GM21390 (cell line): ENCODE results near the gene HPDL.

Experiments used
- ATAC-seq: cut with Tn5 transposase; IDR thresholded peaks from one replicate; pipeline ENCODE4 v1.9.1; 2021; ENCODE audit not compliant: unreplicated experiment

HPDL gene

DNA sequence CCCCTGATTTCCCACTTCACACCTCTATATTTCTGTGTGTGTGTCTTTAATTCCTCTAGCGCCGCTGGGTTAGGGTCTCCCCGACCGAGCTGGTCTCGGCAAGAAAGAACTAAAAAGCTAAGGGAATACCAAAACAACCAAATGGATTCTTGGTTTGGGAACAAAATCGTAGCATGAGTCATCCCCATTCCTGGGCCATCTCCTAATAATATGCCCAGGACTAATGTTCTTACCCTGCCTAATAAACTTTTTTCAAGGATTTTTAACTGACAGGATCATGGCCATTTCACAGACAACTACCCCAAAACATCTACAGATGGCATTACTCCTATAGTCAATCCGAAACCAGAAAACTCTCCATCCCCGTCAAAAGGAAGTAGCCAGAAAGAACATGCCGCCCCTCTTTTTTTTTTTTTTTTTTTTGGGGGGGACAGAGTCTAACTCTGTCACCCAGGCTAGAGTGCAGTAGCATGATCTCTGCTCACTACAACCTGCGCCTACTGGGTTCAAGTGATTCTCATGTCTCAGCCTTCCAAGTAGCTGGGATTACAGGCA lies 4.1 kb upstream of the HPDL start:
- ATAC-seq, result no peak

DNA sequence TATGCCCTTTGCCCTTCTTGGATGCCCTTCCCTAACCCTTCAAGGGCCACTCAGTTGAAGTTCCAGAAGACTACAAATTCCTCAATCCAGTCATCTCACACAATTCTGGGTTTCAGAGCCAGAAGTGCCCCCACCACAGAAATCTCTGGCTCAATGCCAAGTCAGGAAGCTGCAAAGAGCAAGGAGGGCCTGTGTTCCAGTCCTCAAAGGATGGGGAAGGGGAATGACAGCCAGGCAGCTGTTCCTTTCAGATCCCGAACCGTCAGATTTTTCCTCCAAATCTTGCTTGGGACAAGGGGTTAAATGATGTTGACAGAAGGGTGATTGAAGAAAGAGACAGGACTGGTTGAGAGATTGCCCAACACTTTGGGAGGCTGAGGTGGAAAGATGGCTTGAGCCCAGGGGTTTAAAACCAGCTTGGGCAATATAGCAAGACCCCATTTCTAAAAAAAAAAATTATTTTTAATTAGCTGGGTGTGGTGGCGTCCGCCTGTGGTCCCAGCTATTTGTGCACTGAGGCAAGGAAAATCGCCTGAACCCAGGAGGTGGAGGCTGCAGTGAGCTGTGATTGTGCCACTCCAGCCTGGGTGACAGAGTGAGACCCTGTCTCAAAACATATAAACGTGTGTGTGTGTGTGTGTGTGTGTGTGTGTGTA lies 716 bp upstream of the HPDL start:
- ATAC-seq, result no peak

DNA sequence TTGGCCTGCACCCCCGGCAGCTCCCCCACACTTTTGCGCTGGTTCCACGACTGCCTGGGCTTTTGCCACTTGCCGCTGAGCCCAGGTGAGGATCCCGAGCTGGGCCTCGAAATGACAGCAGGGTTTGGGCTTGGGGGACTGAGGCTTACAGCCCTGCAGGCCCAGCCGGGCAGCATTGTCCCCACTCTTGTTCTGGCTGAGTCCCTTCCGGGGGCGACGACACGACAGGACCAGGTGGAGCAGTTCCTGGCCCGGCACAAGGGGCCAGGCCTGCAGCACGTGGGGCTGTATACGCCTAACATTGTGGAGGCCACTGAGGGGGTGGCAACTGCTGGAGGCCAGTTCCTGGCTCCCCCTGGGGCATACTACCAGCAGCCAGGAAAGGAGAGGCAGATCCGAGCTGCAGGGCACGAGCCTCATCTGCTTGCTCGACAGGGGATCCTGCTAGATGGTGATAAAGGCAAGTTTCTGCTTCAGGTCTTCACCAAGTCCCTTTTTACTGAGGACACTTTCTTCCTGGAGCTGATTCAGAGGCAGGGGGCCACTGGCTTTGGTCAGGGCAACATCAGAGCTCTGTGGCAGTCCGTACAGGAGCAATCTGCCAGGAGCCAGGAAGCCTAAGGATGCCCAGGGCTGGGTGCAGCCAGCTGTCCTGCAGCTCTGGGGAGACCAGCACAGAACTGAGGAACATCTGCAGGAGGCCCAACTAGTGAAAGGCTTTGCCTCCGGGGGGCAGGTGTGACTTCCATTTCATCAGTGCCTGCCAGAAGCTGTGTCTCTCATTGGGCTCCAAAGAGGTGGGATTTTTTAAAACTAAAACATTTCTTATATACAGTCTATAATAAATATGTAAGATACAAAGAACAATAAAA lies 1.2 kb downstream of the HPDL start:
- ATAC-seq, result no peak

DNA sequence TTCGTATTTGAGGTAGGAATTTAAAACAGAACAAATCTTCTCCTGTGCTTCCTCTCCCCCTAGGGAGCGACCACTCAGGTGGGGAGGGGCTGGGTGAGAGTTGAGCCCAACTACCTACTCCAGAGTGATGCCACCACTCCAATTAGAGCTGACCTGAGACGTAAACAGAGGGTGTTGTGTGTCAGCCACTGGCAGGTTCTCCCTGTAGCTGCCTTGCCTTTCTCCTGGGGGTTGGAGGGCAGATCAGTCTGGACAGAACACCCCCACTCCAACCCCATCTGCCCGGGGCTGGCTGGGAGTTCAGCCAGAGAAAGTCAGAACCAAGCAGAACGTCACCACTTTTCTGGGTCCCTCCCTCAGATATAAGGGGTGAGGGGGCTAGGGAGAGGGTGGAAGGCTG lies 2.0 kb downstream of the HPDL start:
- ATAC-seq, result no peak

DNA sequence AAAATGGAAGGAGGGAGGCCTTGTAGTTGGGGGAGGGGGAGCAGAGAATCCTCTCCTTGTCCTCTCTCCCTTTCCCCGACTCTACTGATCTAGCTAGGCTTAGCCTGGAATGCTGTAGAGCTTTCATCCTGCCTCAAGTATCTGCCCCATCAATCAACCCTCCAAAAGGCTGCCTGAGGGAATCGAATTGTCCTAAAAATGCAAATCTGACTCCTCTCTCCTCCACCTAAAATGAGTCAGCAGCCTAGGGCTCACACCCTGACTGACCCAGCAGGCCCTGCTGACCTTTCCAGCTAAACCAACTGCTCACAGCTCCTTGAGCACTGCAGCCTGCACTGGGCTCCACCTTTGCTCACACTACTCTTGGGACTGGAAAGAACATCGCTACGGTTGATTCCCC lies 2.8 kb downstream of the HPDL start:
- ATAC-seq, result no peak

DNA sequence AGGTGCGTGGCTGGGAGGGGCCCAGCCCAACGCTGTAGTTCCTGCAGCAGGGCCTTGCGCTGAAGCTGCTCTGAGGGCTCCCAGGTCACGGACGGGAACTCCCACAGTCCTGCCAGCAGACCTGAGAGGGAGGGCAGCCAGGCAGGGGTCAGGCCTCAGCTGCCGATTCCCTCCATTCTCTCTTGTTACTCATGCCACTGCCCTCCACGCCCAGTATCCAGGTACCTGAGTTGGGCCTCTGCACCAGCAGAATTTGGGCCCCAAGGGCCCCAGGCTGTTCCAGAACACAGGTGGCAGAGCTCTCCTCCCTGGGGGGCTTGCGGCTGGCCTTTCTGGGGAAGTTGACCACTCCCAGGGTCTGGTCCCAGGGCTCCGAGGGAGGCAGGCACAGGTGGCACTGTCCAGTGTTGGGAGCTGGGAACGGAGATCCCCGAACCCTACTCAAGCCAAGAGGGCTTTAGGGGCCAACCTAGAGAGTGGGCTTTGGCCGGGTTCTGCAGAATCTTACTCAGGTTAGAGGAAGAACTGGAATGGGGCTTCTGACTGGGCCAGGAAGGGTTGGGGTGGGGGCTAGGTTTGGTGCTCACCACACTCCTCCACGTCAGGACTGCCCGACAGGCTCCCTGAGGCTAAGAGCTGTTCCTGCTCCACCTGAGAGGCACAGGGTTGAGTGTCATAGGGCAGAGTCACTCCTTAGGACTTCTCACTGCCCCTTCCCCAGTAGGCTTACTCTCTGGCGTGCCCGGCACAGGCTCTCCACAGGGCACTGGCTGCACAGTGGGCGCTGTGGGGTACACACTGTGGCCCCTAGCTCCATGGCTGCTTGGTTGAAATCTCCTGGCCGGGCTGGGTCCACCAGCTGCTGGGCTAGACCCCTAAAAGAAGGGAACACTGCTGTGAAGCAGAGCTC lies 5.0 kb downstream of the HPDL start:
- ATAC-seq, result no peak

DNA sequence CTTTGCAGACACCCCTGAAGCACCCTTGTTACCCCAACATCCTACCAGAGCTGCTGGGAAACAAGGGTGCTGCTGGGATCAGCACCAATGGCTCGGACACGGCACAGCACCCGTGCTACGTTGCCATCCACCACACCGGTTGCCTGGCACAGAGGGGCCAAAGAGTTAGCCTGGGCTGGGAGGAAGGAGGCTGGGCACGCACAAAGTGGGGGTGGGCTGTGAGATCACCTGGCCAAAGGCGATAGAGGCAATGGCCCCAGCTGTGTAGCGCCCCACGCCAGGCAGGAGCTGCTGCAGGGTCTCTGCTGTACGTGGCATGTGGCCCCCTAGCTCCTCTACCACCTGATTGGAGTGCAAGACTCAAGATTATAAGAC lies 5.6 kb downstream of the HPDL start:
- ATAC-seq, result no peak

DNA sequence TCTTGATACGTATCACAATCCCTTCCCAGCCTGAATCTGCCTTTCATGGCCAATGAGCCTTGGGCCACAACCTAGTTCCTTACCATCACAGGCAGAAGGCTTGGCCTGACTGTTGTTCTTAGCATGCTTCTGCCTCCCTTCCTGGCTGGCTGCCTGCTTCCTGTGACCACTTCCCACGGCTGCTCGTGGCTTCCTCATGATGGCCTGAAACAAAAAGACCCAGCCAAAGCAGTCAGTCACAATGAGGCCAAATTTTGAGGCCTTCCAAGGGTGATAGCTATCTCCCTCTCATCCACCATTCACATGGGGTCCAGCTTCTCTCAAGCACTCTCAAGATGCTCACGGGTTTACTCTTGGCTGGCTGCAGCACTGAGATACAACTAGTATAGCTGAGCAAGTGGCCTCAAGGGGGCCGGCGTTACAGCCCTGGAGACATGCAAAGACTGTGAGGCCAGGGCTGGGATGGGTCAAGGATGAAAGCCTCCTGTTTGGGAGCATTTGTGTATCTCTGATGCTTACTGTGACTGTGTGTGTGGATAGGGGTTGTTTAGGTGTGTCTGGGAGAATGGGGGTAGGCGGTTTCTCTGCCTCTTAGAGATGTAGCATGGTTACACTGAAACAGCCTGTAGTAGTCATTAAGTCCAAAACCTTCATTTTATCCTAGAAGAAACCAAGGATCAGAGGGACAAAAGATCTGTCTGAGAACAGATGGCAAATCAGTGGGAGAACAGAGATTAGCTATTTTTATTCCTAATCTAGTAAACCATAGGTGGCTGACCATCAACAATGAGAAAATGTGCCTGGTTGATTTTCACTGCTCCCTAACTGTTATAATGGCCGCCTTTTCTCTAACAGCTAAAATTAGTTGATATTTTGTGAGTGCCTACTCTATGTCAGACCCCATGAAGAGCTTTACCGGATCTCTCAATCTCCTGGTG lies 7.9 kb downstream of the HPDL start:
- ATAC-seq, result no peak

DNA sequence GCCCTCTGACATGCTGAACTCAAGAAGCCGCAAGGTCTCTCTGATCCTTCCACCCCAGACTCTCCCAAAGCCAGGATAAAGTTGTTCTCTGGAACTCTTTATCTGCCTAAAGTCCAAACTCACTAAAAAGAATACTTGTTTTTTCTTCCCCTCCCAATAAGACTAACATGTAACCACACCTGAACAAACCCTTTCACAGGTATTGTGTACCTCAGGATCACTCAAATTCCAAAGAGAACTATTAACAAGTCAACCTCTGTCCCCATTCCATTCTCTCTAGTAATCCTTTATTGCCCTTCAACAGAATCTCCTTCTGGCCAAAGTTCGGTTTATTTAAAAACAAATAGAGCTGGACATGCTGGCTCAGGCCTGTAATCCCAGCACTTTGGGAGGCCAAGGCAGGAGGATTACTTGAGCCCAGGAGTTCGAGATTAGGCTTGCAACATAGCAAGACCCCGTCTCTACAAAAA lies 9.2 kb downstream of the HPDL start:
- no peak for ATAC-seq

DNA sequence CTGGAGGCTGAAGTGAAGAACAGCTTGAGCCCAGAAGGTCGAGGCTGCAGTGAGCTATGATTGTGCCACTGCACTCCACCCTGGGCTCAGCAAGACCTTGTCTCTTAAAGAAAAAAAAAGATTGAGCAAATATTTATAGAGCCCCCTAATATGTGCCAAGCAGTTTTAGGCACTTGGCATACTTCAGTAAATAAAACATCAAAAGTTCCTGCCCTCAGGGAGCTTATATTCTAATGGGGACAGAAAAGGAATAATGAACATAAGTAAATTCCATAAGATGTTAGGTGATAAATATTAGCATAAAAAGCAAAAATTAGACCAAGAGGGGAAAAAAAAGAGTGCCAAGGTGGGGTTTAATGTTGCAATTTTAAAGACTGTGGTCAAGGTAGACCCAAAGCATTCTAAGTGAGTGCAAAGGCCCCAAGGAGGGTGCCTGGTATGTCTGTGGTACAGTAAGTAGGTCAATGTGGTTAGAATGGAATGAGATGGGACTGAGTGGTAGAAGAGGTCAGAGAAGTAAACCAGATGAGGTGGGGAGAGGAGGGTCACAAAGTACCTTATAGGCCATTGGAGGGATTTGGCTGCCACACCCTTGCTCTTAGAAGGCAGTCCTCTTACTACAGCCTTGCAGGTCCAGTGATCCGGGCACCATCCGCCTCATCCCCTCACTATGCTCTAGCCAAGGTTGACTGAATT lies 11.1 kb downstream of the HPDL start:
- ATAC-seq, result no peak

DNA sequence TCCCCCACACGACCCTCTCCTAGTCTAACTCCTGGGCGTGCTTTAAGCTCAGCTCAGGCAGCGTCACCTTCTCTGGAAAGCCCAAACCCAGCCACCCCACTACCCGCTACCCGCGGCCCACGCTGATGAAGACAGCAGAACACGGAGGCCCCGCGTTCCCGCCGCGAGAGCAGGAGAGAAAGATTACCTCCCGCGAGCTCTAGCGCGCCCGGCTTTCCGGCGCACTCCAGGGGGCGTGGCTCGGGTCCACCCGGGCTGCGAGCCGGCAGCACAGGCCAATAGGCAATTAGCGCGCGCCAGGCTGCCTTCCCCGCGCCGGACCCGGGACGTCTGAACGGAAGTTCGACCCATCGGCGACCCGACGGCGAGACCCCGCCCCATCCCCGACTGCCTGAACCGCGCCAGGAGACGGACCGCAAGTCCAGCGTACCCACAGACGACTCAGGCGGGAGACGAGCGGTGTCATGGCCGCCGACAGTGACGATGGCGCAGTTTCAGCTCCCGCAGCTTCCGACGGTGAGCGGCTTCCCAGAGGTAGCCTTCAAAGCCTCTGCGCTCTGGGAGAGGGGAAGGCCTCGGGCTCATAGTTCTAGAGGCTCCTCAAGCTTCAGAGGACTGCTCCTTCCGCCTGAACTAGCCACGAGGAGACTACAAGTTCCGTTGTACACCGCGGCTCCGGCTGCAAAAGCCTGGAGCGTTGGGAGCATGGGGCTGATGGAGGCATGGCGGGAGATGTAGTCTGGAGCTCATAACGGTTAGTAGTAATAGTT lies 13.3 kb downstream of the HPDL start, which contains the start of the genes MUTYH and TOE1:
Gene MUTYH (minus strand): TSS at position 652 of the 770 bp plus-strand sequence. CDS start 5,935 bp downstream, outside the sequence.
Gene TOE1 (plus strand): TSS at position 382 of the 770 bp plus-strand sequence. CDS start 83 bp downstream, at position 465.
- ATAC-seq, result peak; percentile 70

DNA sequence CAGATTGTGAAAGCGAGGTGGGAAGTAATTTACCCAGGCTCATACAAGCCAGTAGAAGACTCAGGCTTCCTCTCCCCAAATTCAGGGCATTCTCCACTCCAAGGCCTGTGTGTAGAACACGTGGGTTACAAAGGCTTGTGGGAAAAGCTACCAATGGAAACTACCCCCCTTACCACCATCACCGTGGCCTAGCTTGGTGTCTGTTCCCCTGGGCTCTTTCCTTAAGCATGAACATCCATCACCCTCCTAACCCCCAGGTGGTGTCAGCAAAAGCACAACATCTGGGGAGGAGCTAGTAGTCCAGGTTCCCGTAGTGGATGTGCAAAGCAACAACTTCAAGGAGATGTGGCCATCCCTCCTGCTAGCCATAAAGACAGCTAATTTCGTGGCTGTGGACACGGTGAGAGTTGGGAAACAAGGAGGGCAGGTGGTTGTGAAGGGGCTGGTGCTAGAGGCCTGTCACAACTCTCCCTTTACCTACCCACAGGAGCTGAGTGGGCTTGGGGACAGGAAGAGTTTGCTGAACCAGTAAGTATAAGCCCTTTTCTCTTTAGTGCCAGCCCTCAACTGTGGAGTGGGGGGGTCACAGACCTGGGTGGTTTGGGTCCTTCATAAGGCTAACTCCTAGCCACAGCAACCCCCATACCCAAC lies 14.2 kb downstream of the HPDL start:
- ATAC-seq, result no peak

DNA sequence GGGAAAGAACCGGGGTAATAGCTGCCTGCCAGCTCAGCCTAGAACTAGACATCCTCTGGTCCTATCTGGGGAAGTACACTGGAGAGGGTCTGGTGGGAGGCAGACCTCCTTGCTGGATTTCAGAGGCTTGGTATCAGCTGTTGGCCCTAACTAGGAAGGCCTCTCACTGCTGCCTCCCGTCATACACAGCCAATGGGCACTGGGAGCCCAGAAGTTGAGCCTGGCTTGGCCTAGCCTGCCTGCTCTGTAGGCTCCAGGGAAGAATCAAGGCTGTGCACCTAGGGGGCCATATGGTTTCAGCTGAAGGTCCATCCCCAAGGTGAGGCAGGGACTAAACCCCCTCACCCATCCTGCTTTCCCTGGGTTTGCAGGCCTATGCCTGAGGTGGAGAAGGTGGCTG lies 17.8 kb downstream of the HPDL start:
- no peak for ATAC-seq

DNA sequence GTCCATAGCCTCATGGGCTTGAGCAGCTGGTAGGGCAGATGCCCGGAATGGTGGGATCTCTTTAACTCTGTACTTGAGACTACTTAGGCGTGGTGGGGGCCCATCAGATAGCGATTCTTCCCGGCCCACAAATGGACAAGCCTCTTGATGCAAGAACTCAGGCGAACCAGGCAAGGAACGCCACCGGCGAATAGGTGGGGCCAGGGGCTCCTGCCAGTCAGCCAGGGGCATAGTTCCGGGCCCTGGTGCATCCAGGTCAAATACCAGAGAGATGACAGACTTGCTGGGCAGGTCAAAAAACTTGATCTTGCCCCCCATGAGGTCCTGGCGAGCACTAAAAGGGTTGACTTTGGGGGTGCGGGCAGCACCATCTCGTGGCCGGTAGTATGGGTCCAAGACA lies 18.3 kb downstream of the HPDL start:
- no peak for ATAC-seq

DNA sequence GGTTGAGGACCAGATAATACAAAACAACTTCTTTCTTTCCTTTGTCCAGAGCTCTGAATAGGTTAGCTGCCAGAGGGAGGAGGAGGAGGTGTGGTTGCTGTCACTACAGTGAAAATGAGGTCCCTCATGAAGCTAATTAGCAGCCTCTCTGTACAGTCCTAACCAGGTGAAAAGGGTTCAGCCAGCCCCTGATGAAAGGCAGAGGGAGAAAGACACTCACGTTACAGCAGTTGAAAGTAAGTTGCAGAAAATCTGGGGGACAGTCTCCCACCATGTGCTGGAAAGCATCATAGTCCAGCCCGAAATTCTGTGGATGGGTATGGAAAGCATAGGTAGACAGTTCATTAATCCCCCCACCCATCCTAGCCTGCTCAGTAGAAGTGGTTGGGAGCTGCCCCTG lies 19.8 kb downstream of the HPDL start:
- no peak for ATAC-seq

DNA sequence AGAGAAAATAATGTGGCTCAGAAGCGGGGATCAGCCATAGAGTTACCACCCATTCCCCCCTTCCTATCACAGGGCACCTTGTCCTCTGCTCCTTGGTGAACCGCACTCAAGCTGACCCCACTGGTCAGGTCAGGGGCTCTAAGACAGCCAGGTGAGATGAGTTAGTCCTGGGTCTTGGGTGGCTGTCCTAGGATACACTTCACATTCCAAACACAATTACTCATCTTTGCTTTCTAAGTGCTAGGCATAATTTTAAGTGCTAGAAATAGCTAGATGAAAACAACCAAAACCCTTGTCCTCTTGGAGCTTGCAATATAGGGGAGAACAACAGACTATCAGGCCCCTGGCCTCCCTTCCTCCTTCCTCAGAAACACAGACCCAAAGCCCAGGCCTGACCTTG lies 21.3 kb downstream of the HPDL start:
- no peak for ATAC-seq

DNA sequence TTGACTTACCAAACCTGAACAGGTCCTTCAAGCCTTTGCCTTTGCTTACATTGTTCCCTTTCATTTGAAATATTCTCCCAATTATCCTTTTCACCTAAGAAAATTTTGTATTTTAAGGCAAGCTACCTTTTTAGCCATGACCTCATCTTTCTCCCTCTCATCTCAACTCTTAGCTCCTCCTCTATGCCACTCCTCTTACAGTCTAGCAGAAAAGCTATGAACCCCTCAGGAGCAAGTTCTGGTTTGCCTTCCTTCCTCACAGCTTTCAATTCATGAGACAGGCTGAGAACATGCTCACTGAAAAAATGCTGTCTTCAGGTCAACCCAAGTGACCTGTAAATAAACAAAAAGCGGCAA lies 21.9 kb downstream of the HPDL start:
- ATAC-seq, result no peak
